ENCODE results near the gene LILRA2.

DNA sequence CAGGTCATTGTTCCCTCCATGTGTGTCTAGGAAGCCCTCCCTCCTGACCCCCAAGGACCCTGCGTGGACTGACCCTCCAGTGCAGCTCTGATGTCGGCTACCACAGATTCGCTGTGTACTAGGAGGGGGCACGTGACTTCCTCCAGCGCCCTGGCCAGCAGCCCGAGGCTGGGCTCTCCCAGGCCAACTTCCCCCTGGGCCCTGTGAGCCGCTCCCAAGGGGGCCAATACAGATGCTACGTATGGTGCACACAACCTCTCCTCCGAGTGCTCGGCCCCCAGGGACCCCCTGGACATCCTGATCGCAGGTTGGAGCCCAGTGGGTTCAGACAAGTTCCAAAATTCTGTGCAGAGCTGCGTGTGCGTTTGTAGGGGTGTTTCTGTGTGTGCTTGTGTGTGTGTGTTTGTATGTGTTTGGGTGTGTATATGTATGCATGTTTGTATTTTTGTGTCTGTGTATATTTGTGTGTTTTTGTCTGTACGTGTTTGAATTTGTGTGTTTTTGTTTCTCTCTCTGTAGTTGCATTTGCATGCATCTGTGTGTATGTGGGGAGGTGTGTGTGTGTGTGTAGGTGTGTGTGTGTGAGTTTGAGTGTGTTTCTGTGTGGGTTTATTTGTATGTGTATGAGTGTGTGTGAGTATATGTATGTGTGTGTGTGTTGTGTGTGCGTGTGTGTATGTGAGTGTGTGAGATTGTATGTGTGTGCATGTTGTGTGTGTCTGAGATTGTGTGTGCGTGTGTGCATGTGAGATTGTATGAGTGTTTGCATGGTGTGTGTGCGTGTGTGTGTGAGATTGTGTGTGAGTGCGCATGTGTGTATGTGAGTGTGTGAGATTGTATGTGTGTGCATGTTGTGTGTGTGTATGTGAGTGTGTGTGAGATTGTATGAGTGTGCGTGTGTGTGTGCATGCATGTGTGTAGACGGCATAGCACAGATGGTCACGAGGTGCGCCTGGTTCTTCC, 21.4 kb upstream of the LILRA2 start:
- TF ChIP-seq POLR2AphosphoS5 (IDR thresholded peaks at IDR 0.05; ENCODE audit: low read depth) (no peak), EZH2 (IDR thresholded peaks at IDR 0.05; ENCODE audit: low read depth, unreplicated experiment) (no peak), NANOG (IDR thresholded peaks at IDR 0.05; ENCODE audit: borderline replicate concordance) (no peak), EZH2phosphoT487 (IDR thresholded peaks at IDR 0.05; ENCODE audit: unreplicated experiment) (no peak), CREB1 (CRISPR knock-in tag; IDR thresholded peaks at IDR 0.05; ENCODE audit: low read depth) (no peak), ZNF331 (CRISPR knock-in tag; IDR thresholded peaks at IDR 0.05; ENCODE audit: low read depth) (no peak), ZNF114 (CRISPR knock-in tag; IDR thresholded peaks at IDR 0.05) (no peak), JUNB (IDR thresholded peaks at IDR 0.05; ENCODE audit: unreplicated experiment) (no peak)
- TF ChIP-seq, protein P1, sequence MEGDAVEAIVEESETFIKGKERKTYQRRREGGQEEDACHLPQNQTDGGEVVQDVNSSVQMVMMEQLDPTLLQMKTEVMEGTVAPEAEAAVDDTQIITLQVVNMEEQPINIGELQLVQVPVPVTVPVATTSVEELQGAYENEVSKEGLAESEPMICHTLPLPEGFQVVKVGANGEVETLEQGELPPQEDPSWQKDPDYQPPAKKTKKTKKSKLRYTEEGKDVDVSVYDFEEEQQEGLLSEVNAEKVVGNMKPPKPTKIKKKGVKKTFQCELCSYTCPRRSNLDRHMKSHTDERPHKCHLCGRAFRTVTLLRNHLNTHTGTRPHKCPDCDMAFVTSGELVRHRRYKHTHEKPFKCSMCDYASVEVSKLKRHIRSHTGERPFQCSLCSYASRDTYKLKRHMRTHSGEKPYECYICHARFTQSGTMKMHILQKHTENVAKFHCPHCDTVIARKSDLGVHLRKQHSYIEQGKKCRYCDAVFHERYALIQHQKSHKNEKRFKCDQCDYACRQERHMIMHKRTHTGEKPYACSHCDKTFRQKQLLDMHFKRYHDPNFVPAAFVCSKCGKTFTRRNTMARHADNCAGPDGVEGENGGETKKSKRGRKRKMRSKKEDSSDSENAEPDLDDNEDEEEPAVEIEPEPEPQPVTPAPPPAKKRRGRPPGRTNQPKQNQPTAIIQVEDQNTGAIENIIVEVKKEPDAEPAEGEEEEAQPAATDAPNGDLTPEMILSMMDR (conservative IDR thresholded peaks at IDR 0.05; ENCODE audit: low read depth in 2 of 2) = no peak
- TF ChIP-seq, protein P2, sequence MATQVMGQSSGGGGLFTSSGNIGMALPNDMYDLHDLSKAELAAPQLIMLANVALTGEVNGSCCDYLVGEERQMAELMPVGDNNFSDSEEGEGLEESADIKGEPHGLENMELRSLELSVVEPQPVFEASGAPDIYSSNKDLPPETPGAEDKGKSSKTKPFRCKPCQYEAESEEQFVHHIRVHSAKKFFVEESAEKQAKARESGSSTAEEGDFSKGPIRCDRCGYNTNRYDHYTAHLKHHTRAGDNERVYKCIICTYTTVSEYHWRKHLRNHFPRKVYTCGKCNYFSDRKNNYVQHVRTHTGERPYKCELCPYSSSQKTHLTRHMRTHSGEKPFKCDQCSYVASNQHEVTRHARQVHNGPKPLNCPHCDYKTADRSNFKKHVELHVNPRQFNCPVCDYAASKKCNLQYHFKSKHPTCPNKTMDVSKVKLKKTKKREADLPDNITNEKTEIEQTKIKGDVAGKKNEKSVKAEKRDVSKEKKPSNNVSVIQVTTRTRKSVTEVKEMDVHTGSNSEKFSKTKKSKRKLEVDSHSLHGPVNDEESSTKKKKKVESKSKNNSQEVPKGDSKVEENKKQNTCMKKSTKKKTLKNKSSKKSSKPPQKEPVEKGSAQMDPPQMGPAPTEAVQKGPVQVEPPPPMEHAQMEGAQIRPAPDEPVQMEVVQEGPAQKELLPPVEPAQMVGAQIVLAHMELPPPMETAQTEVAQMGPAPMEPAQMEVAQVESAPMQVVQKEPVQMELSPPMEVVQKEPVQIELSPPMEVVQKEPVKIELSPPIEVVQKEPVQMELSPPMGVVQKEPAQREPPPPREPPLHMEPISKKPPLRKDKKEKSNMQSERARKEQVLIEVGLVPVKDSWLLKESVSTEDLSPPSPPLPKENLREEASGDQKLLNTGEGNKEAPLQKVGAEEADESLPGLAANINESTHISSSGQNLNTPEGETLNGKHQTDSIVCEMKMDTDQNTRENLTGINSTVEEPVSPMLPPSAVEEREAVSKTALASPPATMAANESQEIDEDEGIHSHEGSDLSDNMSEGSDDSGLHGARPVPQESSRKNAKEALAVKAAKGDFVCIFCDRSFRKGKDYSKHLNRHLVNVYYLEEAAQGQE (IDR thresholded peaks at IDR 0.05; ENCODE audit: unreplicated experiment) = no peak
- TF ChIP-seq, protein P3, sequence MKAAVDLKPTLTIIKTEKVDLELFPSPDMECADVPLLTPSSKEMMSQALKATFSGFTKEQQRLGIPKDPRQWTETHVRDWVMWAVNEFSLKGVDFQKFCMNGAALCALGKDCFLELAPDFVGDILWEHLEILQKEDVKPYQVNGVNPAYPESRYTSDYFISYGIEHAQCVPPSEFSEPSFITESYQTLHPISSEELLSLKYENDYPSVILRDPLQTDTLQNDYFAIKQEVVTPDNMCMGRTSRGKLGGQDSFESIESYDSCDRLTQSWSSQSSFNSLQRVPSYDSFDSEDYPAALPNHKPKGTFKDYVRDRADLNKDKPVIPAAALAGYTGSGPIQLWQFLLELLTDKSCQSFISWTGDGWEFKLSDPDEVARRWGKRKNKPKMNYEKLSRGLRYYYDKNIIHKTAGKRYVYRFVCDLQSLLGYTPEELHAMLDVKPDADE (IDR thresholded peaks at IDR 0.05) = no peak
- TF ChIP-seq, protein P4, sequence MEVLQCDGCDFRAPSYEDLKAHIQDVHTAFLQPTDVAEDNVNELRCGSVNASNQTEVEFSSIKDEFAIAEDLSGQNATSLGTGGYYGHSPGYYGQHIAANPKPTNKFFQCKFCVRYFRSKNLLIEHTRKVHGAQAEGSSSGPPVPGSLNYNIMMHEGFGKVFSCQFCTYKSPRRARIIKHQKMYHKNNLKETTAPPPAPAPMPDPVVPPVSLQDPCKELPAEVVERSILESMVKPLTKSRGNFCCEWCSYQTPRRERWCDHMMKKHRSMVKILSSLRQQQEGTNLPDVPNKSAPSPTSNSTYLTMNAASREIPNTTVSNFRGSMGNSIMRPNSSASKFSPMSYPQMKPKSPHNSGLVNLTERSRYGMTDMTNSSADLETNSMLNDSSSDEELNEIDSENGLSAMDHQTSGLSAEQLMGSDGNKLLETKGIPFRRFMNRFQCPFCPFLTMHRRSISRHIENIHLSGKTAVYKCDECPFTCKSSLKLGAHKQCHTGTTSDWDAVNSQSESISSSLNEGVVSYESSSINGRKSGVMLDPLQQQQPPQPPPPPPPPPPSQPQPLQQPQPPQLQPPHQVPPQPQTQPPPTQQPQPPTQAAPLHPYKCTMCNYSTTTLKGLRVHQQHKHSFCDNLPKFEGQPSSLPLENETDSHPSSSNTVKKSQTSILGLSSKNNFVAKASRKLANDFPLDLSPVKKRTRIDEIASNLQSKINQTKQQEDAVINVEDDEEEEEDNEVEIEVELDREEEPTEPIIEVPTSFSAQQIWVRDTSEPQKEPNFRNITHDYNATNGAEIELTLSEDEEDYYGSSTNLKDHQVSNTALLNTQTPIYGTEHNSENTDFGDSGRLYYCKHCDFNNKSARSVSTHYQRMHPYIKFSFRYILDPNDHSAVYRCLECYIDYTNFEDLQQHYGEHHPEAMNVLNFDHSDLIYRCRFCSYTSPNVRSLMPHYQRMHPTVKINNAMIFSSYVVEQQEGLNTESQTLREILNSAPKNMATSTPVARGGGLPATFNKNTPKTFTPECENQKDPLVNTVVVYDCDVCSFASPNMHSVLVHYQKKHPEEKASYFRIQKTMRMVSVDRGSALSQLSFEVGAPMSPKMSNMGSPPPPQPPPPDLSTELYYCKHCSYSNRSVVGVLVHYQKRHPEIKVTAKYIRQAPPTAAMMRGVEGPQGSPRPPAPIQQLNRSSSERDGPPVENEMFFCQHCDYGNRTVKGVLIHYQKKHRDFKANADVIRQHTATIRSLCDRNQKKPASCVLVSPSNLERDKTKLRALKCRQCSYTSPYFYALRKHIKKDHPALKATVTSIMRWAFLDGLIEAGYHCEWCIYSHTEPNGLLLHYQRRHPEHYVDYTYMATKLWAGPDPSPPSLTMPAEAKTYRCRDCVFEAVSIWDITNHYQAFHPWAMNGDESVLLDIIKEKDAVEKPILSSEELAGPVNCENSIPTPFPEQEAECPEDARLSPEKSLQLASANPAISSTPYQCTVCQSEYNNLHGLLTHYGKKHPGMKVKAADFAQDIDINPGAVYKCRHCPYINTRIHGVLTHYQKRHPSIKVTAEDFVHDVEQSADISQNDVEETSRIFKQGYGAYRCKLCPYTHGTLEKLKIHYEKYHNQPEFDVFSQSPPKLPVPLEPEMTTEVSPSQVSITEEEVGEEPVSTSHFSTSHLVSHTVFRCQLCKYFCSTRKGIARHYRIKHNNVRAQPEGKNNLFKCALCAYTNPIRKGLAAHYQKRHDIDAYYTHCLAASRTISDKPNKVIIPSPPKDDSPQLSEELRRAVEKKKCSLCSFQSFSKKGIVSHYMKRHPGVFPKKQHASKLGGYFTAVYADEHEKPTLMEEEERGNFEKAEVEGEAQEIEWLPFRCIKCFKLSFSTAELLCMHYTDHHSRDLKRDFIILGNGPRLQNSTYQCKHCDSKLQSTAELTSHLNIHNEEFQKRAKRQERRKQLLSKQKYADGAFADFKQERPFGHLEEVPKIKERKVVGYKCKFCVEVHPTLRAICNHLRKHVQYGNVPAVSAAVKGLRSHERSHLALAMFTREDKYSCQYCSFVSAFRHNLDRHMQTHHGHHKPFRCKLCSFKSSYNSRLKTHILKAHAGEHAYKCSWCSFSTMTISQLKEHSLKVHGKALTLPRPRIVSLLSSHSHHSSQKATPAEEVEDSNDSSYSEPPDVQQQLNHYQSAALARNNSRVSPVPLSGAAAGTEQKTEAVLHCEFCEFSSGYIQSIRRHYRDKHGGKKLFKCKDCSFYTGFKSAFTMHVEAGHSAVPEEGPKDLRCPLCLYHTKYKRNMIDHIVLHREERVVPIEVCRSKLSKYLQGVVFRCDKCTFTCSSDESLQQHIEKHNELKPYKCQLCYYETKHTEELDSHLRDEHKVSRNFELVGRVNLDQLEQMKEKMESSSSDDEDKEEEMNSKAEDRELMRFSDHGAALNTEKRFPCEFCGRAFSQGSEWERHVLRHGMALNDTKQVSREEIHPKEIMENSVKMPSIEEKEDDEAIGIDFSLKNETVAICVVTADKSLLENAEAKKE (CRISPR knock-in tag; IDR thresholded peaks at IDR 0.05) = no peak
